ENCODE results near the gene CATSPERE.
A peak's percentile ranks its signal among the peaks of the same experiment; 100 is the strongest.

CATSPERE gene, protein sequence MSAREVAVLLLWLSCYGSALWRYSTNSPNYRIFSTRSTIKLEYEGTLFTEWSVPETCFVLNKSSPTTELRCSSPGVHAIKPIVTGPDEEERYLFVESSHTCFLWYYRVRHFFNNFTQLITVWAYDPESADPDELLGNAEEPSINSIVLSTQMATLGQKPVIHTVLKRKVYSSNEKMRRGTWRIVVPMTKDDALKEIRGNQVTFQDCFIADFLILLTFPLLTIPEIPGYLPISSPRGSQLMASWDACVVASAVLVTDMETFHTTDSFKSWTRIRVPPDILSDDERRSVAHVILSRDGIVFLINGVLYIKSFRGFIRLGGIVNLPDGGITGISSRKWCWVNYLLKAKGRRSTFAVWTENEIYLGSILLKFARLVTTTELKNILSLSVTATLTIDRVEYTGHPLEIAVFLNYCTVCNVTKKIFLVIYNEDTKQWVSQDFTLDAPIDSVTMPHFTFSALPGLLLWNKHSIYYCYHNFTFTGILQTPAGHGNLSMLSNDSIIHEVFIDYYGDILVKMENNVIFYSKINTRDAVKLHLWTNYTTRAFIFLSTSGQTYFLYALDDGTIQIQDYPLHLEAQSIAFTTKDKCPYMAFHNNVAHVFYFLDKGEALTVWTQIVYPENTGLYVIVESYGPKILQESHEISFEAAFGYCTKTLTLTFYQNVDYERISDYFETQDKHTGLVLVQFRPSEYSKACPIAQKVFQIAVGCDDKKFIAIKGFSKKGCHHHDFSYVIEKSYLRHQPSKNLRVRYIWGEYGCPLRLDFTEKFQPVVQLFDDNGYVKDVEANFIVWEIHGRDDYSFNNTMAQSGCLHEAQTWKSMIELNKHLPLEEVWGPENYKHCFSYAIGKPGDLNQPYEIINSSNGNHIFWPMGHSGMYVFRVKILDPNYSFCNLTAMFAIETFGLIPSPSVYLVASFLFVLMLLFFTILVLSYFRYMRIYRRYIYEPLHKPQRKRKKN

DNA sequence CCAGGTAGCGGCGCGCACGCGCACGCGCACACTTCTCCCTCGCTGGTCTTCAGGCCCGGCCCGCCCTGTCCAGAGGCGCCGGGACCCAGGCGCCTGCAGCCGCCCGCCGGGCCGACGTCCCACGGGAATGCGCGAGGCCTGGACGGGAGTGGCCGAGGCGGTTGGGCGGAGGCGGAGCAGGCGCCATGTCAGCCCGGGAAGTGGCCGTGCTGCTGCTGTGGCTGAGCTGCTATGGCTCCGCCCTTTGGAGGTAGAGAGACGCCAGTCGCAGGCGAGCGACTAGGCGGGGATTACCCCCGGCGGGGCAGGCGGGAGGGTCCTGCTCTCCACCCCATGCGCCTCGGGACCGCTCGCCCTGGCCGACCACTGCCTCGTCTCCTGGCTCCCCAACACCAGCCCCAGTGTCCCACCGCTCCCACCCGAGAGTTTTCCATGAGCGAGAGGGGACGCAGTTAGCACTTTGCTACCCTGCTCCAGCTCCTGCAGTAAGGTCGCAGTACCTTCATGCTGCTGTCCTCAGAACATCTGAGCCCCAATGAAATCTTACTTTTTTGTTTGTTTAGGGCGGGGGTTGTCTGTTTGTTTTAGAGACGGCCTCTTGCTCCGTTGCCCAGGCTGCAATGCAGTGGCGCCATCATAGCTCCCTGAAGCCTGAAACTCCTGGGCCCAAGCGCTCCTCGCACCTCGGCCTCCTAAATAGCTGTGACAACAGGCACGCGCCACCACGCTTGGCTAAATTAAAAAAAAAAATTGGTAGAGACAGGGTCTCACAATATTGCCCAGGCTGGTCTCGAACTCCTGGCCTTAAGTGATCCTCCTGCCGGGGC lies at the start of gene CATSPERE:
Gene CATSPERE, plus strand, starts transcription at position 29 of the 827 bp plus-strand sequence. Its CDS starts 157 bp downstream, at position 186.
- peak; percentile 40 to 56 for DNase-seq (ENCODE audit: low read depth in 2 of 2, low spot score in 1 of 2)

DNA sequence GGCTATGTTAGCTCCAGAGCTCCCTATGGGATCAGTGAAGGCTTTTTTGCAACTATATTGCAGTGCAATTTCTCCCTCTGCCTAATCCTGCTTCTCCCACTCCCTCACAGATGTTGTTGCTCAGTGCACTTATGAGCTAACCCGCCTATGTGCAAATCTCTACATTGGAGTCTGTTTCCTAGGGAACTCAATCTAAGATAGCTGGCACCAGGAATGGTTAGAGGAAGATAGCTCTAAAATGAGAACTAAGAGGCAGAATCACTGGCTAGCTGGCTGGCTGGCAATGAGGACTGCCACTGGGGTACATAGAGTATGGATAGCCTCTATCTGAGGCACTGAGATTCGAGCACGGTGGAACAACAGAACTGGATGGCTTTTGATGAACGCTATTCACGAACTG lies 48.9 kb upstream of the CATSPERE start:
- no peak for DNase-seq (ENCODE audit: low read depth in 2 of 2, low spot score in 1 of 2)

DNA sequence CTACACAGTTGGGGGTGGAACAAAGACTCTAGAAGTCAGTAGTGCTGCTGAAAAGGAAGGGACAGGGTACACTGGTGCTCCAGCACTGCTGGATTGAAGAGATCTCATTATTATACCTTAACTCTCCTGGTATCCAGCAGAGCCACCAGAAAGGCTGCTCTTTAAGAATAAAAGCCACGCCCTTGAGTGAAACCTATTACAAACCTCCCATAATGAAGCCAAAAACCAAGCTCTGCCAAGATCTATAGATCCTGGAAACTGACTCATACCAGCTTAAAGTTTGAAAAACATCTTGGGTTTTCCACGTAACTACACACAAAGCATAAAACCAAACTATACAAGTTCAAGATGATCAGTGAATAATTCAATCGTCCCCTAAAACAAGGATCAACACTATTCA lies 47.3 kb upstream of the CATSPERE start:
- DNase-seq (ENCODE audit: low read depth in 2 of 2, low spot score in 1 of 2): no peak

DNA sequence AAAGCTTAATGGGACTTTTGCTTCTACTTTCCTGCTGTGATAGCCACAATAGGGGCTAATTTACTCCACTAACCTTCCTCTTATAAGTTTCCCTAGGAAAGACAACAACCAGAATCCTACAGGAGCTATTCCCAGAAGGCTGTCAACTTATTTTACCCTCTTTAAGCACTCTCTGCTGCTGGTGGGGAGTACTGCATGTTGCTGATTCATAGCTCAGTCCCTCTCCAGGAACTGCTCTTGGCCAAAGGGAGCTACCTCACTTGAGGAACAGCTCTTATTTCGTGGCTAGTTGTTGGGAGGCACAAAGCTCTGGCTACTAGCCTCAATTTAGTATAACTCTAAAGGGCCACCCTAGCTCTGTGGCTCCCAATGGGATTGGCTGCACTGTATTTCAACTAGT lies 46.5 kb upstream of the CATSPERE start:
- DNase-seq (ENCODE audit: low read depth in 2 of 2, low spot score in 1 of 2): no peak

DNA sequence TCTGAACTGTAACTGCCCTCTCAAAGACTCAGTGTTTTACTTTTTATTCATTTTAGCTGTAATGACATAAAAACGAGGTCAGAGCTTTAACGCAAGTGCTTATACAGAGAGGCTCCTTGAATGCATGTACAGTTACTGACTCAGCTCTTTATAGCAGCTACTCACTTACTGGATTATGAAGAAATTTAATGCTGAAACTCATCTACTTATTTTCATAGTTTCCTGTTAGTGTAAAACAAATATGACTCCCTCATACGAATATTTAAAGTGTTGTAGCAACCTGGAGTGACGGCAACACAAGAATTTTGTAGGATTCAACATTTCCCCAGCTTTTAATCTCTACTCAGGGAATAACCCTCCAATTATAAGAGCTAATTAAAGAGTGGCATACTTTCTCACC lies 42.0 kb upstream of the CATSPERE start:
- no peak for DNase-seq (ENCODE audit: low read depth in 2 of 2, low spot score in 1 of 2)

DNA sequence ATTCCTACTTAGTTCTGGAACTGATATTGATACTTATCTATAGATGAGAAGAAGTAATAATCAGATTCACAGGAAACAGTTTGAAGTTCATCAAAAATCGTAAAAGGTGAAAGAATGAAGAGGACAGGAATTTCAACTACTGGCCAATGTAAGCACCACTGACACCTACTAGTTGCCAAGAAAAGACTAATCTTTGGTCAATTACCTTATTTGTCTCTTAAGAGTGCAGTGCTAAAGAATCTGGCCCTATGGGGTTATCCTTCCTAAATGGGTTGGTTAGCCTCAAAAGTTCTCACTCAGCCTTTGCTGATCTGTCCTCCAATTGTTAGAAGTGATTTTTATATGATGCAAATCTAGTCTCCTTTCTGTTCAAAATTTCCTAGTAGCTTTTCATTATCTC lies 38.9 kb upstream of the CATSPERE start:
- no peak for DNase-seq (ENCODE audit: low read depth in 2 of 2, low spot score in 1 of 2)

DNA sequence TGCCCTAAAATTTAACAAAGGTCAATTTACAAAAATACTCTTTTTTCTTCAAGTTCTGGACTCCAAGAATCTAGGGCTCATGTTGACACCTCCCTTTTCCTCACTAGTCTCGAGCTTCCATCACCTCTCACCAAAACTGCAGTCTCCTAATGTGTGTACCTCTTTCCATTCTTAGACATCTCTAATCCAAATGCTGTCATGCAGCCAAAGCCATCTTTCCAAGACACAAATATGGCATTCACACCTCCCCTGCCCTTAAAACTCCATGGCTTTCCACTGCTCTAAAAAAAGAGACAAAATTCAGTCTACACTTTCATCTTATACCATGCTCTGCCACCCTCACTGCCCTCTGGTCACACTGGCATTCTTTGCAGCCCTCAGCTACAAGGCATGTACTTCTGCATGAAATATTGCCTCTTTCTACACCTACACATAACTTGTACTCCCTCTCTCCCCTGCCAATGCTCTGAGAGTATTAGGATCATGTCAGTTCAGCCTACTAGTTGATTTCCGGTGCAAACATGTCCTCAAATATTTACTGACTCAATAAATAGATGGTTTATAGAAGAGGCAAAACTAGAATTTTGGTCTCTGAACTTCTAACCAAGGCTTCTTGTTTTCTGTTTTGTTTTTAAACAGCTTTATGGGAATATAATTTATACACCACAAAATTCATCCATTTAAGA lies 36.3 kb upstream of the CATSPERE start:
- DNase-seq (ENCODE audit: low read depth in 2 of 2, low spot score in 1 of 2): no peak

DNA sequence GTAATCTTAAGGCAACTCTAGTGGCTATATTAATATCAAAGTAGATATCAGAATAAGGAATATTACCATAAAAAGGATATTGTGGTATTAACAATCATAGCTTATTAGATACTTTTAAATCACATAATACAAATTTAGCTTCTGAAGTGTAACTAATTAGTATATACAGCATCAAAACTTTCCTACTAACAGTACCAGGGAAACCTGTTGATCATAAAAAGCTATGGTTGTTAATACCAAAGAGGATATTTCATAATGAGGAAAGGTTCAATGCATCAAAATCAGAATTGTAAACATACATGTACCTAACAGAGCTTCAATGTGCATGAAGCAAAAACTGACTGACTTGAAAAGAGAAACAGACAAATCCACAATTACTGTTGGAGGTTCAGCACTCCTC lies 33.4 kb upstream of the CATSPERE start:
- no peak for DNase-seq (ENCODE audit: low read depth in 2 of 2, low spot score in 1 of 2)

DNA sequence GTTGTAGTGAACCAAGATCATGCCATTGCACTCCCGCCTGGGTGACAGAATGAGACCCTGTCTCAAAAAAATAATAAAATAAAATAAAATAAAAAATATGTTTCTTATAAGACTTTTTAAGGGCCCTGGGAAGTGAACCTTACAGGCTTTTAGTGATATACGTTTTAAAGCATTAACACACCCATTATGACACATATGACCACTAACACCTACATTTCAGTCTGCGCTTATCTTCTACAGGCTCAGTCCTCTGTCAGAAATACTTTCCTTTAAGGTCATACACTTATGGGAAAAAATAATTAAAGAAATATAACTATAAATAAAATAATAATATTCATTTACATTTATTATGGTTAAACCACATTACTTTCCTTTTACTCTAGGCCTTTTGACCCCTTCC lies 31.3 kb upstream of the CATSPERE start:
- no peak for DNase-seq (ENCODE audit: low read depth in 2 of 2, low spot score in 1 of 2)

DNA sequence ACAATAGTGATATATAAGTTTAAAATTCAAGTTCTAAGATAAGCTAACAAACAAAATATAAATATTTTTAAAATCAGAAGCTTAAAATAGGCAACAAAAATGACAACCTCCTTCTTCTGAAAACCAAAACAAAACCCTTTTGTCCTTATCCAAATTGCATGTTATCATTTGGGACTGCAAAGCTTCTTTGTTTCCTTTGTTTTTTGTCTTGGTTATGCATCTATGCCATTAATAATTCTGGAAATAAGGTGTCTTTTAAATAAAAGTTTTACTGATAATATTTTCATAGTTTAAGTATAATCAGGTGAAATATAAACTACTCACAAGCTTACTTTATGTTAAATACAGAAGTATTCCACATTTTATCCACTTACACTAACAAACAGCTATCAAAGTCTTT lies 29.9 kb upstream of the CATSPERE start:
- DNase-seq (ENCODE audit: low read depth in 2 of 2, low spot score in 1 of 2): no peak

DNA sequence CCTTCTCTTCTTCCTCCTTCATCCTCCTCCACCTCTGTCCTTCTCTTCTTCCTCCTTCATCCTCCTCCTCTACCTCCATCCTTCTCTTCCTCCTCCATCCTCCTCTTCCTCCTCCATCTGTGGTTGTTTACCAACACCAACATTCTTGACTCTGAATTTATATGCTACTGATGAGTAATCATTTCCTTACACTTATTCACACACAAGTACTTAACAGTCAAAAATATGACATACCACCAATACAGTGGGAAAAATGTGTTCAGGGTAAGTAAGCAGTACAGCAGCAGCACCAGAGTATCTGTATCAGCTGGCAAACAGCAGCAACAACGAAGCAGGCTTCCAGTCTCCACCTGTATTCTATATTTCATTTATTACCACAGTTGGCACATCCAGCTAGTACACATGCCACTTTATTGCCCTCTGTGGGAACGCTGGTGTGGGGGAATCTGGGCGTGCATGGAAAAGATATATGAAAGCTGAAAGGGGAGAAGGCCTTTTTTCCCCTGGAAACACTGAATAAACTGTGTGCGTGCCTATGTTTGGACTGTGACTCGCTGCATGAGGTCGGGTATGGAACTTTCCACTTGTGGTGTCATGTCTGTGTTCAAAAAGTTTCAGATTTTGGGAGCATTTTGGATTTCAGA lies 25.4 kb upstream of the CATSPERE start:
- DNase-seq (ENCODE audit: low read depth in 2 of 2, low spot score in 1 of 2): no peak

DNA sequence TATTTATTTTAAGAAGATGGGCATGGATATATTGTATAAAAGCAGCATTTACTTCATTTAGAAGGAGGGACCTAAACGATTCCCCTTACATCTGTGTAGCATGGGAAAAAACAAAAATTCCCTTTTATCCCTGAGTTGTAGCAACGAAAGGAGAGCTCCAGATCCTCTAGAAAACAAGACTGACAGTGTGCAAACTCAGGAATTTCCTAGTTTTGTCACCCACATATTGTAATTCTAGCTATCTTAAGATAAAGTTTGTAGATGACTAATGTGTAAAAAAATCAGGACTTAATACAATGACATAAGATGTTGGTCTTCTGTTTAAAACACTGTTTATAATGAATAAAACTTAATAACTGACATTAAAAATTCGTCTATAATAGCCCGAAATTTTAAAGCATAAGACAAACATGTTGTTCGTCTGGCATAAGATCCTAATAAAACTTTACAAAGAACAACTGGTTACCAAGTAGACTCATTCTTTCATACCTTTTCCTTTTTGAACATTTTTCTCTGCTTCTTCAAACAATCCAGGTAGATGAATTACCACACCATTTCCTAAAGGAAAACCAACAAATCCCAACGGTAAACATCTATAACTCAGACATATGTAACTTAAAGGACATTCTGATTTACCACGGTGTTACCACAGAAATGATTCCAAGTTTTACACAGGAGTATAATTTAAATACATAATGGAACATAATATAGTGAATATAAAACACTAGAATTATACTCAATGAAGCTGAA lies 24.6 kb upstream of the CATSPERE start:
- no peak for DNase-seq (ENCODE audit: low read depth in 2 of 2, low spot score in 1 of 2)

DNA sequence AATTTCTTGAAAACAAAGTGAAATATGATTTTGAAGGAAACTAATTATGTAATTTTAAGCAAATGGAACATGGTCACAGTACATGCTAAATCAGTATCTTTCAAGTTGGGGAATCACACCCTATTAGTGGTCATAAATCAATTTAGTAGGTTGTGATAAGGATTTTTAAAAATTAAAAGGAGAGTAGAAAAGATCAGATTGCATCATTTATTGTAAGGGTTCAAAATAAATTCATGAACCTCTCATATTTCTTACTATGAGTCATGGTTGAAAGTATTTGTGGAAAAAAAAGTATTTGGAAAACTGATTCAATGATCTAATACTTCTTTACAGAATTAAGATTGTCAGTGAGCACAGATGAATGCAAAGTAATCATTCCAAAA lies 24.0 kb upstream of the CATSPERE start:
- no peak for DNase-seq (ENCODE audit: low read depth in 2 of 2, low spot score in 1 of 2)

DNA sequence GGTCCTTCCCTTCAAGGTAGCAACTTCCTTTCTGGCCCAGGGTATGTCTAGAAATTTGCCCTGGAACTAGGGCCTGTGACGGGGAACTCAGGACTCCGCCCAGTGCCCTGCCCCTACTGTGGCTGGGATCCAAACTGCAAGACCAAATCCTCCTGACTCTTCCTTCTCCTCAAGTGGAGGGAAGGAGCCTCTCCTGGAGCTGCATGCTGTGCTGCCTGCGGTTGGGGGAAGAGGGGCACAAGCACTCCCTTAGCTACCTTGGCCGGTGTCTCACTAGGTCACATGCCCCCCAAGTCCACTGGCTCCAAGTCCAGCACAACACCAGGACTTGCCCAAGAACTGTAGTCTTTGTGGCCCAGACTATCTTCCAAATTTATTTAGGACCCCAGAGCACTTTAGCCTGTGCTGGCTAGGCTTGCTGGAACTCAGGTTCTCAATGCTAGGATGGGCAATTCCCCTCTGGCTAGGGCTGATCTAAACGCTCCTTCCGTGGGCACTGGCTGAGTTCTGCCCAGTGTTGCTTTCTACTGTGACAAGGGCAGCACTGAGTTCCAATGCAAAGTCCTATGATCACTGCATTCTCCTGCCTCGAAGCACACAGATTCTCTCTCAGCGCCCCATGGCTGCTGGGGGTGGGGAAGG lies 21.6 kb upstream of the CATSPERE start:
- DNase-seq (ENCODE audit: low read depth in 2 of 2, low spot score in 1 of 2): no peak

DNA sequence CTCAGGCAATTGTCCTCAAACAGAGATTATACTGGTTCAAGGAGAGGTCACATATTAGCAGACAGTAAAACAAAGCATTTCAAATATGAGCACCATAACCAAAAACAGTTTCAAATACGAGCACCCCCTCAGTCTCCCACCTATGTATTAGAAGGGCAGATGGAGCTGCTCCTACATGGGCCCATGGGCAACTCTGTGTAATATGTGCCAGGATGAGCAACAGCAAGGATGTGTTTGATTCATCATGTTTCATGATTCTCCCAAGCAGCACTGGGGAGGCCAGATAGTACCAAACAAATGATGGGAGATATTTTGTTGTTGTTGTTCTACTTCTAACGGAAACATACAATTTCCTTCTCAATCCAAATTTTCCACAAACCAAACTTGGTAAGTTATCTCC lies 18.2 kb upstream of the CATSPERE start:
- no peak for DNase-seq (ENCODE audit: low read depth in 2 of 2, low spot score in 1 of 2)

DNA sequence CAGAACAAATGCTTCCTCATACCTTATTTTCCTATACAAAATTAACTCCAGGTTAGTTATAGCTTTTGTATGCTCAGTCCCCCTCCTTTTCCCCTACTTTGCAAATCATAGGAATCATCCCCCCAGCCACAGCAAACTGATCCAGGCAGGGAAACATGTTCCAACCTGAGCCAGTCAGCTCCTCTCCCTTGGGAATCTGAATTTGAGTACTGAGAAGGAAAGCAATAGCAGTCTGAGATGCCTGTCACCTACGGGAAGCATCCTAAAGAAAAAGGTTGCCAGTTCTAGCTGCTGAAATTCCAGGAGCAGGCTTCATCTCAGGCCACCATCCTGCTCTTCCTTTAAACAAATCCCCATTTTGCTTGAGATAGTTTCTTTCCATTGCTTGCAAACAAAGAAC lies 16.2 kb upstream of the CATSPERE start:
- DNase-seq (ENCODE audit: low read depth in 2 of 2, low spot score in 1 of 2): no peak

DNA sequence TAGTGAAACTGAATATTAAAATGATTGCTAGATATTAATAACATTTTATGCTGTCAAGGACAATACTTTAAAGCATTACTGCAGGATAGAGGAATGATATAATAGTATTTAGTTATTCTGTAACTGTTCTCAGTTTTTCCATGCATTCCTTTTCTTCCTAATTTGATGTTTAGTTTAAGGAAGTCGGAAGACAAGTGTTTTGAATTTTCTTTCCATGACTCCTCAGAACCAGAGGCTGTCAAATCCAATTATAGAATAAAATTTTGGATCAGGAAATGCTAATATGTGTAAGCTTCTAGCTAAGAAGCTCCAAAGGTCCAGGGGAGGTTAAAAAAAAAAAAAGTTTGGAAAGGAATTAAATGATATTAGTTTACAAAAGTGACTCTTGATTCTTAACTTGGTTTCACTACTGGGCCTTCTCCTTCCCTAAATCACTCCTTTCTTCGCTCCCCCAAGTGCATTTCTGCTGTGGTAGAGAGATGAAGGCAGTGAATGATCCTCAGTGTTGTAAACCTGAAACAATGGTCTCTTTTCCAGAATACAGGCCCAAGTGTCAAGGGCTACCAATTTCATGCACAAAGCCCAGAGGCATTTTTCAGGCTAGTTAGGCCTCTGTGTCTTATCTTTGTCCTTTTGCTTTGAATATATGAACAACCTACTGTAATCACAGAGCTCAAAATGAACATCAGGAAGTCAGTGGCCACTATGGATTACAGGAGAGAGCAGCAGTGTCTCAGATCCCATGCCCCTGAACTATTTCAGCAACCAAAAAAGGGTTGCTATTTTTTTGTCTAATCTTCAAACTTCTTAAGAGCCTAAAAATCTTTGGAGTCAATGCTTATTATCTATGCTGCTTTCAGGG lies 15.5 kb upstream of the CATSPERE start:
- DNase-seq (ENCODE audit: low read depth in 2 of 2, low spot score in 1 of 2): no peak

DNA sequence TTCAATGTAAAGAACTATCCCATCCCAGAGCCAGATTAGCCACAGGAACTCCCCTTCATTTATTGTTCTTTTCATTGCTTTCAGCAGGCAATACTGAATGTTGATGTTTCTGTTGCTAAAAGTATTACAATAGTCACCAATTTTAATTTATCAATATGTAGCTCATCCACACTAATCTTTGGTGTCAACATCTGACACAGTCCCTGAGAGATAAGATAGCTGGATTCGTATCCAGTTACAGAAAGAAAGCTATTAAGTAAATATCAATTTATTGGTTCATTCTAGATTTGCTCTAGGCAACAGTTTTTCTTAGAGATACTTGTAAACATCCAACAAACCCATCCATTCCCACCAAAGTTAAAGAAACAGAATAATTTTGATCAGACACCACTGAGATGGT lies 14.0 kb upstream of the CATSPERE start:
- no peak for DNase-seq (ENCODE audit: low read depth in 2 of 2, low spot score in 1 of 2)
